Measurements from ENCODE around the gene ZC3H4.

ZC3H4 gene

DNA sequence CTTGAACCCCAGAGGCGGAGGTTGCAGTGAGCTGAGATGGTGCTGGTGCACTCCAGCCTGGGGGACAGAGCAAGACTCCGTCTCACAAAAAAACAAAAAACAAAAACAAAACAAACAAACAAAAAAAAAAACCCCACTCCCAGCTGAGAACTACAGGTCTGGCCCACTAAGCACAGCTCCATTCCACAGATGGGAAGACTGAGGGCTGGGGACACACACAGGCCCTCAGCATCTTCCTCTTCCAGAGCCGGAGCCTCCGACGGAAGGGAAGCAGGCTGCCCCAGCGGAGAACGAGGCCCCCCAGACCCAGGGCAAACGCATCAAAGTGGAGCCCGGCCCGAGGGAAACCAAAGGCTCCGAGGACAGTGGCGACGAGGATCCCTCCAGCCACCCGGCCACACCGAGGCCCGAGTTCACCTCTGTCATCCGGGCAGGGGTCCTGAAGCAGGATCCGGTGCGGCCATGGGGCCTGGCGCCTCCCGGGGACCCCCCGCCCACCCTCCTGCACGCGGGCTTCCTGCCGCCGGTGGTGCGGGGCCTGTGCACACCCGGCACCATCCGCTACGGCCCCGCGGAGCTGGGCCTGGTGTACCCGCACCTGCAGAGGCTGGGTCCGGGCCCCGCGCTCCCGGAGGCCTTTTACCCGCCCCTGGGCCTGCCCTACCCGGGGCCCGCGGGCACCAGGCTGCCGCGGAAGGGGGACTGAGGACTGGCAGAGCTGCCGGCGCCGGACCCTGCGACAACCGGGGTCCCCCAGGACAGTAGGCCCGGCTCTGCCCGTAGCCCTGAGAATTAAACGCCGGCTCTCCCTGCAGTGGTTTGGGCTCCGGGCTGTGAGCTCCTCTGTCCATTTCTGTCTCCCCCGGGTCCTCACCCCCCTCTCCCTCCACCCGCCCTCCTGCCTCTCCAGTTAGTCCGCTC, 68.4 kb downstream of the ZC3H4 start:
- no peak for DNase-seq

DNA sequence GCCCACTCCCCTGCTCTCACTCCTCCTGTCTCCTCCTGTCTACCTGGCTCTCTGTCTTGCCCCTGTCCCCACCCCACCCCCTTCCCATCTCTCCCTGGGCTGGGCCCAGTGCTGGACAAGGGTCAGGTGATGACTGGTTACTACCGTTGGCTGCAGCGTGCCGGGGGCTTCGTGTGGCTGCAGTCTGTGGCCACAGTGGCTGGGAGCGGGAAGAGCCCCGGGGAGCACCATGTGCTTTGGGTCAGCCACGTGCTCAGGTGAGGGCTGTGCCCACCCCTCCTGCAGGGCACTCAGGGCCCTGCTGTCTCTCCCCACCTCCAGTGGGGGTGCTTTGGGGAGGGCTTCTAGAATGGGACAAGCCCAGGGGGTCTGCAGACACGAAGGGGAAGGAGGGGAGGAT, 72.7 kb downstream of the ZC3H4 start:
- DNase-seq: no peak

DNA sequence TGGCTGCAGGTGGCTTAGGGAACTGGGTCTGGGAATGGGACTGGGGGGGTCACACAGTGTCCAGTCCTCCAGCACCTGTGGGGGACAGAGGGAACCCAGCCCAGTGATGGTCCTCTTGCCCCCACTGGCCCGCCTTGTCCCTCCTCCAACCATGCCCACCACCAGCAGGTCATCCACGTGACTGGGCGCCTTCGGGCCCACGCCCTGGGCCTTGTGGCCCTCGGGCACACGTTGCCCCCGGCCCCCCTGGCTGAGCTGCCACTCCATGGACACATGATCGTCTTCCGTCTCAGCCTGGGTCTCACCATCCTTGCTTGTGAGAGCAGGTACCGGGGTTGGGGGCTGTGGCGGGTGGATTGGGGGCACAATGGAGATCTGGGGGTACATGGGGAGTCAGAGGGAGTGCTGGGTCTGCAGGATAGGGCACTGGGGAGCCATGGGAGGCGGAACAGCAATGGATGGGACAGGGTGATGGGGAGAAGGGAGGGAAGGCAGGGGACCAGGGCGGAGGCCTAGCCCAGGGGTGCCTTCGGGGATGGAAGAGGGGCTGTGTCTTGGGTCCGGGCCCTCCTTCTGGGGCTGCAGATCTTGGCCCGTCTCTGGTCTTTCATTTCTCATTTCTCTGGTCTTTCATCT, 74.2 kb downstream of the ZC3H4 start:
- DNase-seq: no peak

DNA sequence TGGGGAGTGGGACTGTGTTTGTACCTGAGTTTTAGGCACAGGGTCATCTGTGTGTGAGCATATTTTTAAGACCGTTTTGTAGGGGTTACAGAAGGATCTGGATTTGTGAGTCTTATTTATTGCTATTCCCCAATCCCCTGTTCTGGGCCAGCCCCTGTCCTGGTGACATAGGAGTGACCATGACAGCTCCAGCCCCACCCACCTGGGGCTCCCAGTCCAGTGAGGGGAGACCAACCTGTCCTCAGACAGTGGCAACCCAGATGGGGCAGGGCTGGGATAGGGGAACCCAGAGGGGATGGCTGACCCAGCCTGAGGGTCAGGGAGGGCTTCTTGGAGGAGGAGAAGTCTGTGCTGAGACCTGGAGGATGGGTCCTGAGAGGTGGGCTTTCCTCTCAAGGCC, 75.8 kb downstream of the ZC3H4 start:
- DNase-seq: no peak

DNA sequence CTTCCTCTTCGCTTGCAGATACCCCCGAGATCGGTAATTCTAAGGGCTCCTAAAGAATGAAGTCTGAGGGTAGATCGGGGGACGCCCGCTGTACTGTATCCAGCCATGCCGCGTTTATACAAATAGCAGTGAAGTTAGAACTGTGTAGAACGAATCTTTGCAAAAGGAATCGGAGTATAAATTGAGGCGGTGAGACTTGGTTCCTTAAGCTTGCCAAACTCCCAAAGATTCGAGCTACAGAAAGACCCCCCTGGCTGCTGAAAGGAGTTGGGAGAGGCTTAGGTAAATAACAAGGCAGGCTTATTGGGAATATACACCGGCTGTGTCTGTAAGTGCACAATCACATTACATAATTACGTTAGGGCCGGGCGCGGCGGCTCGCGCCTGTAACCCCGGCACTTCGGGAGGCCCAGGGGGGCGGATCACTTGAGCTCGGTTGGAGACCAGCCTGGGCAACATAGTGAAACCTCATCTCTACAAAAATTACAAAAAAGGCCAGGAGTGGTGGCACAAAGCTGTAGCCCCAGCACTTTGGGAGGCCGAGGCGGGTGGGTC, 77.4 kb downstream of the ZC3H4 start:
- DNase-seq: peak; percentile 26

DNA sequence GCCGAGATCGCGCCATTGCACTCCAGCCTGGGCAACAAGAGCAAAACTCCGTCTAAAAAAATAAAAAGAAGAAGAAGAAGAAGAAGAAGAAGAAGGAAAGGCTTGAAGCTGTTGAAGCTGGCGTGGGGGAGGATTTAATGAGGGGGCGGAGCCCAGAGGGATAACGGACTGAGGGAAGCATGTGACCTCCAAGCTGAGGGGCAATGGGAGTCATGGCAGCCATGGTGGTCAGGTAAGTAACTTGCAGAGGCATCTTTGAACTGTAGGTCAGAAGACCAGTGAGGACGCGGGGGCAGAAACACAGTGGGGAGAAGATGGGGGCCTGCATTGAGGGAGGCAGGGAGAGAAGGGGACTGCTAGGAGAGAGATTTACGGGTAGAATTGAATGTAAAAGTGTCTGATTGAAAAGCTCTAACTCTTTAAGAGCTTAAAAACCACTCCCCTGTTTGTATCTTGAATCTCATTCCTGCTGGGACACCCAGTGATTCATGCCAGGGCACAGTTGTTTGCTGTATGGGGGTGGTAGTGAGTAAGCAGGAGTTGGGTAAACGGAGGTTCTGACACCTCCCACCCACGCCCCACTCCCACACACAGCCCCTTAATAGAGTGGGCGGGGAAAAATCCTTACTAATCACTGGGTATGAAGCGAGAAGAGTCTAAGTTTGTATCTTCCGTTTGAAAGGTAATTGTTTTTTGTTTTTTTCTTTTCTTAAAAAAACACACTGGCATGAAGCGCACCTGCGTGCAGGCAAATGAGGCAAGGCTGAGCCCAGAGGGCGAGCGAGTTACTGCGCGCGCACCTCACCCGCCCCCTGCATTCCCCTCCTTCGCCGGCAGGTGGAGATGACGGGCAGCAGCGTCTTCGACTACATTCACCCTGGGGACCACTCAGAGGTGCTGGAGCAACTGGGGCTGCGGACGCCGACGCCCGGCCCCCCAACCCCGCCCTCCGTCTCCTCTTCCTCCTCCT, 78.2 kb downstream of the ZC3H4 start:
- peak; percentile 94 for DNase-seq

DNA sequence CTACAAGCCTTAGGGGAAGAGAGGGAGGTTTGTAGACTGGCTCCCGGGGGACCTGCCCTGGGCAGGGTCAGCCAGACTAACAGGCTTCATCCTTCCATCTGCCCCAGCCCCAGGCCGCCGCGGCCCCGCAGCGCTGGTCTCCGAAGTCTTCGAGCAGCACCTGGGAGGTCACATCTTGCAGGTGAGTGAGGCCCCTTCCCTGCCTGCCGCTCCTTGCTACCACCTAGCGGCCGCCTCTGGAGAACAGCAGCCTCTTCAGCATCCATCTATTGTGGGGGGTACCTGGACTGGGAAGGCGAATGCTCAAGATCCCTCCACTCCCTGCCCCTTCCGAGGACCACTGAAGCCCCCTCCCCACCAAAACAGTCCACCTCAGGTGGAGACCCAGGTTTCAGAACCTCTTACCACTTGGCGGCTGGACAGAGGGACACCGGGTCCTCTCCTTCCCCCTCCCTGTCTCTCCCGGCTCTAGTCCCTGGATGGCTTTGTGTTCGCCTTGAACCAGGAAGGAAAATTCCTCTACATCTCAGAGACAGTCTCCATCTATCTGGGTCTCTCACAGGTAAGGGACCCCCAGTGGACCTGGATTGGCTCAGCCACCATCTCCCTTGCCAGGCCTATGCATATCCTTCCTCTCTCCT, 81.3 kb downstream of the ZC3H4 start:
- DNase-seq: peak; percentile 69

DNA sequence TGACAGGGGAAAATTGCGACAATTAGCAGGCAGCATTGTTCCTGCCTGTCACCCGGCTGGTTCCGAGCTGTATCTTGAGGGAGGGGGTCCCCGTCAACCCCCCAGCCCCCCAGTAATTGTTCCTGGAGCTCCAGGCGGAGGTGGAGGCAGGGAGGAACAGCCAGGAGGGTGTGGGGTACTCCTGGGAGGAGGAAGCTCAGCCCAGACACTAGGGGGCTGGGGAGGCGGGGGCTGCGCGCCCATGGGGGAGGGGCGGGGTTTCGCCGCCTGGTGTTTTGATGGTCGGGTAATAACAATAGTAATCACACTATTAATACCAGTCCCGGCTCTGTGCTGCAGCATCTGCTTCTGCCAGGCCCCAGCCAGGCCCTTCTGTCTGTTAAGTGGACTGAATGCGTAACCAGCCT, 85.4 kb downstream of the ZC3H4 start:
- DNase-seq: no peak

DNA sequence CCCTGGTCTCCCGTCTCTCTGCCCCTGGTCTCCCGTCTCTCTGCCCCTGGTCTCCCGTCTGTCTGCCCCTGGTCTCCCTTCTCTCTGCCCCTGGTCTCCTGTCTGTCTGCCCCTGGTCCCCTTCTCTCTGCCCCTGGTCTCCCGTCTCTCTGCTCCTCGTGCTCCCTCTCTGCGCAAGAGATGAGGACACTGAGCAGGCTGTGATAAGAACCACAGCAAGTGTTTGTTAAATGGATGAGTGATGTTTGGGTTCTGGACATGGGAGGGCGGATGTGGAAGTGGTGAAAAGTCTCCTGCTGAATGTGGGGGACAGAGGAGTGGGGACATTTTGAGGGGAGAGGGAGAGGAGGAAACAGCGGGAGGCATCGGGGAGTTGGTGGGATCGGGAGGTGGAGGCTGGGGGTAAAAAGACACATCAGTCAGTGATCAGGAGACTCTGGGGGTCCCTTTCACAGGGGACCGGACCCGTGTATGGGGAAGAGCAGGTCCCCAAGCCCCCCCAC, 85.9 kb downstream of the ZC3H4 start:
- DNase-seq: no peak

DNA sequence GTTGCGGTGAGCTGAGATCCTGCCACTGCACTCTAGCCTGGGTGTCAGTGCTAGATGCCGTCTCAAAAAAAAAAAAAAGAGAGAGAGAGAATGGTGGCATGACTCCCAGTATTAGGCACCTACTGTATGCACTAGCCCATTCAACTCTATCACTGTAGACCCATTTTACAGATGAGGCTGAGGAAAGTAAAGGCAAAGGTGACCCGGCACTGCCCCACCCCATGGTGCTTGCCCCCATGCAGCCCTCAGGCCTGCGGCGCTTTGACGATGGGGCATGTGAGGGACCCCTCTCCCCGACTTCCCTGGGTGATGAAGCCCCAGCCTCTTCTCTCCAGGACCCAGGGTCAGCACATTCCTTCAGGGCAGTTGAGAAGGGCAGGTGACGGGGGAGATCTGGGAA, 86.7 kb downstream of the ZC3H4 start:
- DNase-seq: no peak

DNA sequence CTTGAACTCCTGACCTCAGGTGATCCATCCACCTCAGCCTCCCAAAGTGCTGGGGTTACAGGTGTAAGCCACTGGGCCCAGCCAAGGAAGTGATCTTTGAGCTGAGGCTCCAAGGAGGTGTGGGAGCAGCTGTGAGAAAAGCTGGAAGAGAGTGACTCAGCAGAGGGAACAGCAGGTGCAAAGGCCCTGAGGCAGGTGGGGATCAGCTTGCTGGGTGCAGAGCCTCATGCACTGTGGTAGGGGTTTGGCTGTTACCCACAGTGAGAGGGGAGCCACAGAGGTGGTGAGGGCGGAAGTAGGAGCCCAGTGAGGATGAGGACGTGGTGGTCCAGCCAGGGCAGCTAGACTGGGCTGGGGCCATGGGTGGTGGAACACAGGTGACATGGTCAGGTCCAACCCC, 87.4 kb downstream of the ZC3H4 start:
- no peak for DNase-seq

DNA sequence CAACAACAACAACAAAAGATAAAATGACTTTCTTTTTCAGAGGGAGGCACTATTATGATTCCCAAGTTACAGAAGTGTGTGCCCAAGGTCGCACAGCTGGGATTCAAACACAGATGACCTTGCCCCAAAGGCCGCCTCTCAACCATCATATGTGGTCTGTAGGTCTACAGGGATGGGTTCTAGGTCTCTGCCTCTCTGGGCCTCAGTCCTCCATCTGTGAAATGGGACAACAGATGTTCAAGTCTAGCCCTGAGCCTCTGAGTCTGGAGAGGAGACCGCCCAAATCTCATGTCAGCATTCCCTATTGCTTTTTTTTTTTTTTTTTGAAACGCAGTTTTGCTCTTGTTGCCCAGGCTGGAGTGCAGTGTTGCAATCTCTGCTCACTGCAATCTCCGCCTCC, 89.1 kb downstream of the ZC3H4 start:
- DNase-seq: no peak

DNA sequence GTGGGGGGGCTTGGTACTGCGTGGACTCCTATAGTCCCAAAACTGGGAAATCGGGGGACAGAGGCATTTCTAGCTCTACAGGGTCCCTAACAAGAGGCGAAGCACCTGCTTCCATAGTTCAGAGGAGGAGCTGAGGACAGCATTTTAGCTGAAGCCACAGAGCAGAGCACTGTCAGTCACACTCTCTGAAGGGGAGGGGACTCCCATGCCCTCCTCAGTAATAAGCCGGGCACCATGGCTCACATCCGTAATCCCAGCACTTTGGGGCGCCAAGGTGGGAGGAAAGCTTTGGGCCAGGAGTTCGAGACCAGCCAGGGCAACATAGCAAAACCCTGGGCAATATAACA, 90.2 kb downstream of the ZC3H4 start:
- no peak for DNase-seq

DNA sequence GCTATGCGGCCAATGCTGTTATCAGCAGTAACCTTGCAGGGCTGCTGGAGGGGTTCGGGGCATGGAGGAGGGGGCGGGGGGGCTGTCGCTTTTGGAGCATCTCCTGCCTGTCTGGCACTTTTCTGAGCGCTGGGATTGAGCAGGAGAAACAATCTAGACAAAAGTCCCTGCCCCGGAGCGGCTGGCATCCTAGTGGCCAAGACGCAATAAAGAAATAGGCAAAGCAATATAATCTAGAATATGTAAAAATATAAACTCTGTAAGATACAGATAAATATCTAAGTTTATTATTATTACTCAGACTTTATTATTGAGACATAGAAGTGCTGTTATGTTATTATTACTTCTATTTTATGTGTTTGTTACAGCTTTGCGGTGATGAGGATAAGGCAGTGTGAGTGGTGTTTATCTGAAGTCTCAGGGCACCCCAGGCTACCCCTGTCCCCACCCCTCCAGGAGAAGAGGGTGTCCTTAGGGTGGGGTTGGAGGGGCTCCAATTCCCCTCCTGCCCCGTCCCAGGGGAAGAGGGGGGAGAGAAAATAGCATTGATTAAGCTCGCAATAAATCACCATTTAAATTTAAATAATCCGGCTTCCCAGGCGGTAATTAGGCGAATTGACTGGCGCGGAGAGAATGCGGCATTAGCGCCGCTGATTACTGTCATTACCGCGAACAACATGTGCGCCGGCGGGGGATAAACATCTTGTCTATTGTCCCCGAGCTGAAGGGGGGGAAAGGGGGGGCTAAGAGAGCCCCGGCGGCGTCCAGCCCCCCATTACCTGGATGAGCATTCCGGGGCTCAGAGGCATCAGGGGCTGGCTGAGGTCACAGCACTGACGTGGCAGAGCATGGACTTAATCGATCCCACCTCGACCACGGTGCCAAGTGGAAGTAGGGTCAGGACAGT, 90.8 kb downstream of the ZC3H4 start:
- no peak for DNase-seq

DNA sequence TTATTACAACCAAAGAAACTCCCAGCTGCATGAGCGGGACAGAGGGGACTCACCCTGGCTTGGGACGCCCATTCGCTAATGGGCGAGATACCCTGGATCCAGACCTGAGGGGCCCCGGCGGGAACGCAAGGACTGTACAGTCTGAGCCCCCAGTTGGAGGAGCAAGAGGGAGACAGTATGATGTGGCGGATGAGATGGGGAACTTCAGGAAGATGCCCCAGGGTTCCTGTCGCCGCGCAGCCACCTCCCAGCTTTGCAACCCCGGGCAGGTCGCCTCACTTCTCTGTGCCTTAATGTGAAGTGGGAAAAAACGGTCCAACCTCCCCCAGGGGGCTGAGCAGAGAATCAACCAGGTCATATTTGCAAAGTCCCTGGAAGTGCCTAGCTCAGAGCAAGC, 91.4 kb downstream of the ZC3H4 start:
- DNase-seq: no peak

DNA sequence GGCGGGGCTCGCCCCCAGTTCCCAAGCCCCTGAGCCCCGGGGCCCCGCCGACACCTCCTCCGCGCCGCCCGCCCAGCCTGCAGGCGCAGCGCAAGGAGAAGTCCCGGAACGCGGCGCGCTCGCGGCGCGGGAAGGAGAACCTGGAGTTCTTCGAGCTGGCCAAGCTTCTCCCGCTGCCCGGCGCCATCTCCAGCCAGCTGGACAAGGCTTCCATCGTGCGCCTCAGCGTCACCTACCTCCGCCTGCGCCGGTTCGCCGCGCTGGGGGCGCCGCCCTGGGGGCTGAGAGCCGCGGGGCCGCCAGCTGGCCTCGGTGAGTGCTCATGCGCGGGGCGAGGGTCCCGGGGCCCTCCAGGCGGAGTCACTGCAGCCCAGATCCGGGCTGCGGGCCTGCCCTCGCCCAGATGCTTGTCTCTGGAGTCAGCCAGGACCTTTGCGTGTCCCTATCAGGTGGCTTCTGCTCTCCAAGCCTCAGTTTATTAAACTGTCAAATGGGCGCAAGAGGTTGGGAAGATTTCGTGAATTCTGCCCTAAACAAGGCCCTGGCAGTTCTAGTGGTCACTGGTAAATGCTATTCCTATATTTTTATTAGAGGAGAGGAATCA, 91.9 kb downstream of the ZC3H4 start:
- no peak for DNase-seq

DNA sequence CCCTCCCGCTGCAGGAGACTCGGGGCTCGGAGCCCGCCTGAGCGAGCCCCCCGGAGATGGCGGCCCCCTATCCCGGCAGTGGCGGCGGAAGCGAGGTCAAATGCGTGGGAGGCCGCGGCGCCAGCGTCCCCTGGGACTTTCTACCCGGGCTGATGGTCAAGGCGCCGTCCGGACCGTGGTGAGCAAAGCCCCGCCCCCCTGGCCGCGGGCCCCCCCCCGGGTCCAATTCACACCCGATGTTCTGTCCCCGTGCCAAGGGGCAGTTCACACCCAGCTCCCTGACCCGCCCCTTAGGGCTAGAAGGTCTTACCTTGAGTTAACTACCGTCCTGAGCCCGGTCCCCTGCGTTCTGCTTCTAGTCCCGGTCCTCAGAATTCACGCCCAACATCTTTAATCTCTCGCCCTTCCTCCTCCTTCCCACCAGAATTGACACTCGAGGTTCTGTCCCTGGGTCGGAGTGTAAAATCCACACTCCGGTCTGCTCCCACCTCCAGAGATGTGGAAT, 92.5 kb downstream of the ZC3H4 start:
- DNase-seq: no peak

DNA sequence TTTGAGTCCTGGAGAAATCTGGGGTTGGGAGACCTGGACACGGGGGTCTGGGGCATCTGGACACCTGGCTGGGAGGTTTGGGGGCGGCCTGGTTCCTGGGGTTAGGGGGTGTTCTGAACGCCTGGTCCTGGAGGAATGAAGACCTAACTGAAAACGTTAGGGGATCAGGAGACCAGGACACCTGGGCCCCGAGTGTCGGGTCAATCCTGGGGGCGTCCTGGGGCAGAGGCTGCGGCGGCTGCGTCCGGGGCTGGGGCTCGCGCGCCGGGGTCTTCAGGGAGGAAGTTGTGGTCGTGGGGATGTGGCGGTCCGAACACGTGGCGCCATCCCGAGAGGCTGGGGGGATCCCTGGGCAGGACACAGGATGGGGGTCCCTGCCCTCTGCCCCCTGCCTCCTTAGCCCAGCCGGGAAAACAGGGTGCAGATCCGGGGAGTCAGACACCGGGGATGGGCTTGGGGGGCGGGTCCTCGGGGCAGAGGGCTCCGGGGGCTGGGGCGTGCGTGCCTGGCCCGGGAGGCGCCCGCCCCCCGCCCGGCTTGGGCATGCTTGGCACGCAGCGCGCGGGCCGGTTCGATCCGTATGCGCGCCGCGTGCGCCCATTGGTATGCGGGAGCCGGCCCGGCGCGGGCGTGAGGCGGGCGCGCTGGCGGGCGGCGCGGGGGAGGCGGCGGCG, 93.3 kb downstream of the ZC3H4 start:
- DNase-seq: no peak

DNA sequence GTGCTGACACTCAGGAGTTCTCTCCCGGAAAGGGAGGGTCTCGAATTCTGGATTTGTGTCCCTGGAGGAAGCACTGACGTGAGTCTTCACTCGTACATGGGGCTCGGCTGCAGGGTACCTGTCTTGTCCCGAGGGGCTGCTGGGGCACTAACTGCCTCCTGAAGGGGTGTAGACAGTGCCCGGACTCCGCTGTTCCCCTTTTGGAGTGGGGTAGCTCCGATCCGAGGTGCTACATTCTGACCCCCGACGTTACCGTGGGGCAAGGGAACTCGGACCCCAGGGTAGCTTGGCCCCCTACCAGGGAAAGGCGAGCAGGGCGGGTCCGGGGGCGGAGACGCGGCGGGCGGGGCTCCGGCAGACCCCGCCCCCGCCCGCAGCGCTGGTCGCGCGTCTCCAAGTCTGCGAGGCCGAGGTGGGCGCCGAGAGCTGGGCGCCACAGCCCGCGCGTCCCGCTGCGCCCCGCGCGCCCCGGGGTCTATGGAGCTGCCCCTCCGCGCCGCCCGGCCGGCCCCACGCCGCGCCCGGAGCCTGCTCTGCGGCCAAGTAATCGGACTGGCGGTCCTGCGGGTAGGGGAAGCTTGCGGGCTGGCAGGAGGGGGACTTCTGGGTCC, 94.0 kb downstream of the ZC3H4 start, which contains the start of gene NPAS1:
NPAS1 (plus strand) TSS at position 407 of the 611 bp plus-strand sequence. CDS start 1,211 bp downstream, outside the sequence.
- no peak for DNase-seq

Data from stimulated activated CD4-positive, alpha-beta T cell treated with anti-CD3 and anti-CD28 coated beads, Interleukin-15, amount 100 ng/mL, for 24 hours (primary cell).